K562 (cell line): ENCODE data around the gene MCHR2.

ENCODE experiments used
- CBX8 ChIP-seq: fragments of 200-600 bp; sonication (generic); IDR thresholded peaks from 2 replicates; pipeline ENCODE4 v1.6.1; 2012; ENCODE audit warnings: borderline replicate concordance, mixed run types, low read depth, mild to moderate bottlenecking, moderate library complexity, mixed read lengths, low read length, control low read depth, inconsistent platforms; ENCODE audit not compliant: poor library complexity, severe bottlenecking; ENCODE audit errors: extremely low read depth
- CEBPB ChIP-seq: fragments of 450-650 bp; IDR thresholded peaks from 2 replicates; pipeline ENCODE4 v1.6.1; 2016; ENCODE audit warnings: missing genetic modification characterization, missing compliant biosample characterization
- ETS1 ChIP-seq: conservative IDR thresholded peaks from 2 replicates; pipeline ENCODE4 v1.6.1; 2011; ENCODE audit warnings: low read depth, mild to moderate bottlenecking, low read length; ENCODE audit not compliant: control insufficient read depth
- KLF10 ChIP-seq: fragments of 250-450 bp; sonication (Bioruptor Pico); IDR thresholded peaks from 2 replicates; pipeline ENCODE4 v1.6.1; 2021; ENCODE audit warnings: matching md5 sums
- MAZ ChIP-seq, 2 experiments: fragments of 450-650 bp in 1 of 2; sonication (generic) in 1 of 2; formaldehyde crosslinking; IDR thresholded peaks in 1 of 2; conservative IDR thresholded peaks in 1 of 2; 2 replicates each; pipeline versions ENCODE4 v1.4.0 to v1.5.0; 2020; ENCODE audit warnings: mild to moderate bottlenecking in 1 of 2, missing genetic modification reagents in 1 of 2
- MXD1 ChIP-seq: fragments of 250-450 bp; sonication (Bioruptor Pico); IDR thresholded peaks from 2 replicates; pipeline ENCODE4 v1.8.0; 2021; ENCODE audit warnings: borderline replicate concordance, mild to moderate bottlenecking, moderate library complexity; ENCODE audit not compliant: poor library complexity, severe bottlenecking
- SREBF2 ChIP-seq: sonication (generic); formaldehyde crosslinking; IDR thresholded peaks from 2 replicates; pipeline ENCODE4 v1.4.0; 2020; ENCODE audit warnings: mild to moderate bottlenecking, missing genetic modification reagents
- TF ChIP-seq, protein P1 (sequence below): fragments of 250-450 bp; sonication (Bioruptor Pico); IDR thresholded peaks from 2 replicates; pipeline ENCODE4 v1.5.0; 2021; ENCODE audit warnings: mild to moderate bottlenecking, borderline replicate concordance
- TF ChIP-seq, protein P2 (sequence below), 3 experiments: IDR thresholded peaks in 2 of 3; conservative IDR thresholded peaks in 1 of 3; 2 replicates each; pipeline ENCODE4 v1.5.1; 2011 to 2012; ENCODE audit warnings: low read length in 3 of 3, mild to moderate bottlenecking in 3 of 3, control low read depth in 2 of 3, improper control_type of control experiment in 1 of 3, inconsistent platforms in 1 of 3, low read depth in 1 of 3, mixed read lengths in 1 of 3, moderate library complexity in 1 of 3; ENCODE audit not compliant: insufficient read depth in 2 of 3

DNA sequence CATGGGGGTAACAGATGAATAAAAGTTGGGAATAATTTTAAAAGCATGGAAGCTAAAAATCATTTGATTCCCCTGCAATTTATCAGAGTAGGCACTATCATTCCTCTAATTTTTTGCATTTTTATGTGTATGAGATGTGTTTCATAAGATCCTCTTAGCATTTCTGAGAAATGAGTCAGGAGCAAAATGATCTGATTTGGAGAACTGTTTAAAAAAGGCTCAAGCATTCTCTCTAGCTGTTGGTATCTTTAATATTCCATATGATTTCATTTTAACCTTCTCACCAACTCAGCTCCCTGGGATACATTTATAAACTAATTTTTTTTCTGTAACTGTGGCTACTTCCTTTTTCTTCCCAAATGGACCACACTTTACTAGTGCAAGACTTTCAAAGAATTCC is 60.9 kb downstream of the MCHR2 start:
- TF ChIP-seq, protein P1, sequence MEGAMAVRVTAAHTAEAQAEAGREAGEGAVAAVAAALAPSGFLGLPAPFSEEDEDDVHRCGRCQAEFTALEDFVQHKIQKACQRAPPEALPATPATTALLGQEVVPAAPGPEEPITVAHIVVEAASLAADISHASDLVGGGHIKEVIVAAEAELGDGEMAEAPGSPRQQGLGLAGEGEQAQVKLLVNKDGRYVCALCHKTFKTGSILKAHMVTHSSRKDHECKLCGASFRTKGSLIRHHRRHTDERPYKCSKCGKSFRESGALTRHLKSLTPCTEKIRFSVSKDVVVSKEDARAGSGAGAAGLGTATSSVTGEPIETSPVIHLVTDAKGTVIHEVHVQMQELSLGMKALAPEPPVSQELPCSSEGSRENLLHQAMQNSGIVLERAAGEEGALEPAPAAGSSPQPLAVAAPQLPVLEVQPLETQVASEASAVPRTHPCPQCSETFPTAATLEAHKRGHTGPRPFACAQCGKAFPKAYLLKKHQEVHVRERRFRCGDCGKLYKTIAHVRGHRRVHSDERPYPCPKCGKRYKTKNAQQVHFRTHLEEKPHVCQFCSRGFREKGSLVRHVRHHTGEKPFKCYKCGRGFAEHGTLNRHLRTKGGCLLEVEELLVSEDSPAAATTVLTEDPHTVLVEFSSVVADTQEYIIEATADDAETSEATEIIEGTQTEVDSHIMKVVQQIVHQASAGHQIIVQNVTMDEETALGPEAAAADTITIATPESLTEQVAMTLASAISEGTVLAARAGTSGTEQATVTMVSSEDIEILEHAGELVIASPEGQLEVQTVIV = no peak
- TF ChIP-seq MXD1 (CRISPR knock-in tag) = no peak
- TF ChIP-seq ETS1 = no peak
- no peak for TF ChIP-seq KLF10
- TF ChIP-seq, protein P2, sequence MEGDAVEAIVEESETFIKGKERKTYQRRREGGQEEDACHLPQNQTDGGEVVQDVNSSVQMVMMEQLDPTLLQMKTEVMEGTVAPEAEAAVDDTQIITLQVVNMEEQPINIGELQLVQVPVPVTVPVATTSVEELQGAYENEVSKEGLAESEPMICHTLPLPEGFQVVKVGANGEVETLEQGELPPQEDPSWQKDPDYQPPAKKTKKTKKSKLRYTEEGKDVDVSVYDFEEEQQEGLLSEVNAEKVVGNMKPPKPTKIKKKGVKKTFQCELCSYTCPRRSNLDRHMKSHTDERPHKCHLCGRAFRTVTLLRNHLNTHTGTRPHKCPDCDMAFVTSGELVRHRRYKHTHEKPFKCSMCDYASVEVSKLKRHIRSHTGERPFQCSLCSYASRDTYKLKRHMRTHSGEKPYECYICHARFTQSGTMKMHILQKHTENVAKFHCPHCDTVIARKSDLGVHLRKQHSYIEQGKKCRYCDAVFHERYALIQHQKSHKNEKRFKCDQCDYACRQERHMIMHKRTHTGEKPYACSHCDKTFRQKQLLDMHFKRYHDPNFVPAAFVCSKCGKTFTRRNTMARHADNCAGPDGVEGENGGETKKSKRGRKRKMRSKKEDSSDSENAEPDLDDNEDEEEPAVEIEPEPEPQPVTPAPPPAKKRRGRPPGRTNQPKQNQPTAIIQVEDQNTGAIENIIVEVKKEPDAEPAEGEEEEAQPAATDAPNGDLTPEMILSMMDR (IDR thresholded peaks at IDR 0.05 in 2 of 3, conservative IDR thresholded peaks at IDR 0.05 in 1 of 3; ENCODE audit: insufficient read depth in 2 of 3, low read depth in 1 of 3, low read length in 3 of 3) = no peak
- TF ChIP-seq SREBF2 = no peak
- TF ChIP-seq MAZ (CRISPR knock-in tag; conservative IDR thresholded peaks at IDR 0.05 in 1 of 2, IDR thresholded peaks at IDR 0.05 in 1 of 2) = no peak
- no peak for TF ChIP-seq CBX8
- TF ChIP-seq CEBPB (tag) = no peak
